Breast epithelium (tissue), 4 donors: ENCODE data around the gene PSMB9. TPM values are rescaled to one million over a fixed set of nuclear protein-coding genes. Genes with fewer than 3 reads are reported as not detected.

ENCODE experiments used
- DNase-seq, 2 donors: peaks; one replicate each; pipeline ENCODE4 v3.0.0-alpha.2; 2019; ENCODE audit warnings: low spot score in 2 of 2
- H3K27ac ChIP-seq, 2 donors: fragments of 200-600 bp; sonication (generic) in 1 of 2; one replicate each; pipeline ENCODE4 v1.5.1; 2016 to 2019; ENCODE audit warnings: mild to moderate bottlenecking in 1 of 2
- H3K27me3 ChIP-seq, 2 donors: fragments of 200-600 bp; sonication (generic) in 1 of 2; one replicate each; pipeline versions ENCODE4 v1.5.1 to v1.6.0; 2017 to 2019; ENCODE audit warnings: control low read depth in 1 of 2, mild to moderate bottlenecking in 1 of 2
- H3K36me3 ChIP-seq: fragments of 200-600 bp; one replicate; pipeline ENCODE4 v1.5.1; 2019
- H3K4me1 ChIP-seq, 2 donors: fragments of 200-600 bp; sonication (generic); one replicate each; pipeline ENCODE4 v1.5.1; 2016 to 2019; ENCODE audit warnings: control low read depth in 1 of 2
- H3K4me3 ChIP-seq, 3 donors: fragments of 200-600 bp; sonication (generic); 1 replicate in 2 of 3; 2 replicates in 1 of 3; pipeline ENCODE4 v1.5.1; 2016 to 2019; ENCODE audit warnings: mild to moderate bottlenecking in 3 of 3, moderate library complexity in 2 of 3
- H3K9me3 ChIP-seq, 2 donors: fragments of 200-600 bp; sonication (generic) in 1 of 2; one replicate each; pipeline ENCODE4 v1.5.1; 2016 to 2019; ENCODE audit warnings: control low read depth in 1 of 2
- CTCF ChIP-seq, 3 donors: fragments of 450-650 bp; IDR thresholded peaks; one replicate each; pipeline ENCODE4 v1.5.1; 2016 to 2017; ENCODE audit warnings: antibody characterized with exemption in 3 of 3, mild to moderate bottlenecking in 3 of 3, moderate library complexity in 3 of 3
- POLR2A ChIP-seq: fragments of 450-650 bp; IDR thresholded peaks from one replicate; pipeline ENCODE4 v1.6.1; 2016; ENCODE audit warnings: antibody characterized with exemption, mild to moderate bottlenecking, moderate library complexity
- POLR2AphosphoS5 ChIP-seq, 3 donors: sonication (generic); formaldehyde crosslinking; IDR thresholded peaks; one replicate each; pipeline ENCODE4 v1.6.1; 2017; ENCODE audit warnings: antibody characterized with exemption in 3 of 3
- intact Hi-C: fragments of 100-400 bp; cut with DNase I; formaldehyde crosslinking; loops from one replicate; pipeline ENCODE4 v1.15.1; 2023; ENCODE audit warnings: low total_unique reads
- total RNA-seq, 3 donors: library from RNA; depleted of rRNA; stranded (reverse); fragments of >200 nt; gene quantifications; one replicate each; pipeline ENCODE4 v1.1.0, GENCODE V29; 2016

PSMB9 gene
- total RNA-seq, 3 donors from 2014 or later = 16.8 to 25.9 (median 19.2) TPM

- H3K27ac ChIP-seq = peak overlapping the region; percentile 94 to 98
- H3K27me3 ChIP-seq = no peaks in the 10 kb centered on the region
- intact Hi-C loops = no loop called here
- peak; percentile 32 for TF ChIP-seq POLR2A
- TF ChIP-seq POLR2AphosphoS5 (IDR thresholded peaks at IDR 0.05) = peak; percentile 48 to 81 (median 70)
- no peak for TF ChIP-seq CTCF (IDR thresholded peaks at IDR 0.05)
- H3K4me3 ChIP-seq = peak overlapping the region; percentile 72 to 78 (median 74)
- H3K4me1 ChIP-seq = peaks cover 0 to 8% of the 10 kb centered on the region in 2 donors
- H3K9me3 ChIP-seq = no peaks in the 10 kb centered on the region
- H3K36me3 ChIP-seq = no peaks in the 10 kb centered on the region
- DNase-seq = peak; percentile 87 to 94
These were observed 40.4 kb downstream of the PSMB9 start for GRCh38 chr6:32894085-32895005.

GRCh38 chr6:32895006-32895345, 41.0 kb downstream of the PSMB9 start:
- intact Hi-C loops = no loop called here
- no peak for TF ChIP-seq POLR2A
- no peak for TF ChIP-seq POLR2AphosphoS5 (IDR thresholded peaks at IDR 0.05)
- no peak for TF ChIP-seq CTCF (IDR thresholded peaks at IDR 0.05)
- Histone ChIP-seq H3K36me3 (no peaks in the 10 kb centered on the region), H3K9me3 (no peaks in the 10 kb centered on the region), H3K27ac (peak overlapping the region; percentile 94 to 98), H3K4me3 (peak overlapping the region; percentile 72 to 78 (median 74)), H3K27me3 (no peaks in the 10 kb centered on the region), H3K4me1 (peaks cover 0 to 8% of the 10 kb centered on the region in 2 donors)
- DNase-seq = no peak

GRCh38 chr6:32903952-32904351, 50.0 kb downstream of the PSMB9 start:
- Histone ChIP-seq H3K9me3 (no peaks in the 10 kb centered on the region), H3K36me3 (no peaks in the 10 kb centered on the region), H3K4me1 (no peaks in the 10 kb centered on the region), H3K4me3 (no peak overlapping the region), H3K27ac (no peak overlapping the region), H3K27me3 (no peaks in the 10 kb centered on the region)
- DNase-seq = no peak
- intact Hi-C loops = no loop called here
- TF ChIP-seq CTCF (IDR thresholded peaks at IDR 0.05) = no peak
- TF ChIP-seq POLR2A = no peak
- TF ChIP-seq POLR2AphosphoS5 (IDR thresholded peaks at IDR 0.05) = no peak

- Histone ChIP-seq H3K4me3 (no peak overlapping the region), H3K4me1 (no peaks in the 10 kb centered on the region), H3K27me3 (no peaks in the 10 kb centered on the region), H3K36me3 (no peaks in the 10 kb centered on the region), H3K9me3 (no peaks in the 10 kb centered on the region), H3K27ac (no peak overlapping the region)
- intact Hi-C loops = no loop called here
- DNase-seq = no peak
- TF ChIP-seq POLR2AphosphoS5 (IDR thresholded peaks at IDR 0.05) (no peak), POLR2A (no peak), CTCF (IDR thresholded peaks at IDR 0.05) (no peak)
These were observed 51.1 kb downstream of the PSMB9 start for GRCh38 chr6:32905078-32905477.

- H3K27me3 ChIP-seq = no peaks in the 10 kb centered on the region
- H3K36me3 ChIP-seq = no peaks in the 10 kb centered on the region
- no peaks in the 10 kb centered on the region for H3K9me3 ChIP-seq
- no peak overlapping the region for H3K4me3 ChIP-seq
- intact Hi-C loops = no loop called here
- TF ChIP-seq POLR2A (no peak), POLR2AphosphoS5 (IDR thresholded peaks at IDR 0.05) (no peak), CTCF (IDR thresholded peaks at IDR 0.05) (no peak)
- H3K4me1 ChIP-seq = no peaks in the 10 kb centered on the region
- H3K27ac ChIP-seq = no peak overlapping the region
- no peak for DNase-seq
These were observed 52.5 kb downstream of the PSMB9 start for GRCh38 chr6:32906539-32906938.
